Panc1 (cell line): ENCODE measurements around the gene CDK8. TPM values are rescaled to one million over a fixed set of nuclear protein-coding genes. Genes with fewer than 3 reads are reported as not detected.

Source experiments
- ATAC-seq: fragments of 200-7000 bp; cut with Tn5 transposase; 2 replicates; pipeline ENCODE4 v1.9.1; 2020; ENCODE audit warnings: mild to moderate bottlenecking, moderate library complexity
- BruUV-seq: library from RNA; stranded (reverse); fragments of 400-500 nt; replicated peaks from 2 replicates; lab custom pipeline; 2021; lab: Mats Ljungman, UMichigan
- CTCF ChIA-PET: fragments of 300-600 bp; sonication (Branson Sonifier 250); formaldehyde crosslinking; loops from one replicate; lab custom pipeline; 2022; ENCODE audit warnings: antibody characterized with exemption; lab: Charles Lee
- POLR2A ChIA-PET: fragments of 300-600 bp; sonication (Branson Sonifier 250); formaldehyde crosslinking; loops from one replicate; lab custom pipeline; 2022; ENCODE audit warnings: antibody characterized with exemption; lab: Charles Lee
- DNase-seq: peaks from one replicate; pipeline ENCODE4 v3.0.0-alpha.2; 2010; ENCODE audit warnings: low read depth, low spot score
- H3K27ac ChIP-seq: 2 replicates; pipeline ENCODE4 v1.5.1; 2011; ENCODE audit warnings: mild to moderate bottlenecking, low read length, inconsistent platforms
- H3K27me3 ChIP-seq: fragments of 200-500 bp; sonication (Bioruptor generic); 2 replicates; pipeline ENCODE4 v1.6.0; 2014; ENCODE audit warnings: low read length, inconsistent platforms; ENCODE audit not compliant: control insufficient read depth, insufficient read depth
- H3K36me3 ChIP-seq: fragments of 200-500 bp; sonication (Bioruptor generic); 2 replicates; pipeline ENCODE4 v1.5.1; 2014; ENCODE audit warnings: inconsistent platforms, mild to moderate bottlenecking, low read length, moderate library complexity; ENCODE audit not compliant: control insufficient read depth, insufficient read depth
- H3K4me1 ChIP-seq: 2 replicates; pipeline ENCODE4 v1.5.1; 2011; ENCODE audit warnings: inconsistent platforms, mild to moderate bottlenecking, low read length, moderate library complexity; ENCODE audit not compliant: control insufficient read depth, insufficient read depth
- H3K4me3 ChIP-seq, 2 experiments: 2 replicates each; pipeline ENCODE4 v1.5.1; 2011 to 2012; ENCODE audit warnings: low read depth in 2 of 2, low read length in 2 of 2, mild to moderate bottlenecking in 2 of 2, inconsistent platforms in 1 of 2, moderate library complexity in 1 of 2
- H3K9me3 ChIP-seq: fragments of 200-500 bp; sonication (Bioruptor generic); 2 replicates; pipeline ENCODE4 v1.5.1; 2014; ENCODE audit warnings: low read depth, mild to moderate bottlenecking, inconsistent platforms, low read length, moderate library complexity; ENCODE audit not compliant: control insufficient read depth, insufficient read depth
- CTCF ChIP-seq: fragments of 450-650 bp; IDR thresholded peaks from 2 replicates; pipeline ENCODE4 v1.5.1; 2017; ENCODE audit warnings: mild to moderate bottlenecking
- POLR2AphosphoS5 ChIP-seq: IDR thresholded peaks from 2 replicates; pipeline ENCODE4 v1.6.1; 2012; ENCODE audit warnings: mild to moderate bottlenecking, low read depth, low read length, moderate library complexity
- SIN3A ChIP-seq: IDR thresholded peaks from 2 replicates; pipeline ENCODE4 v1.6.1; 2012; ENCODE audit warnings: low read depth, mild to moderate bottlenecking, low read length, moderate library complexity, borderline replicate concordance; ENCODE audit not compliant: insufficient read depth
- TCF7L2 ChIP-seq: IDR thresholded peaks from 2 replicates; pipeline ENCODE4 v1.6.1; 2011; ENCODE audit warnings: mild to moderate bottlenecking, low read depth, low read length, inconsistent platforms
- in situ Hi-C: cut with HindIII; loops from 2 replicates; pipeline ENCODE4 v1.10.0; 2016; ENCODE audit warnings: low sequenced_read_pairs, low pct_unique_long_range_greater_than_20kb
- intact Hi-C: fragments of 100-400 bp; cut with micrococcal nuclease; formaldehyde crosslinking; loops from one replicate; pipeline ENCODE4 v1.10.0; 2022; ENCODE audit not compliant: unreplicated experiment
- total RNA-seq: library from RNA; stranded (reverse); gene quantifications from one replicate; pipeline ENCODE4 v1.2.1, GENCODE V29; 2021; ENCODE audit not compliant: unreplicated experiment
- TF ChIP-seq, protein P1 (sequence below), 2 experiments: IDR thresholded peaks; 2 replicates each; pipeline ENCODE4 v1.6.1; 2011 to 2012; ENCODE audit warnings: low read depth in 2 of 2, control low read depth in 1 of 2, low read length in 1 of 2, mild to moderate bottlenecking in 1 of 2, moderate library complexity in 1 of 2; ENCODE audit not compliant: insufficient read depth in 1 of 2

CDK8 gene
- total RNA-seq, 1 experiment from 2014 or later = 14.9 TPM

GRCh38 chr13:26308836-26309235 is 54.9 kb downstream of the CDK8 start:
- no peak for ATAC-seq
- H3K9me3 ChIP-seq = no peaks in the 10 kb centered on the region
- H3K27ac ChIP-seq = no peak overlapping the region
- DNase-seq = no peak
- intact Hi-C loops = no loop called here
- H3K27me3 ChIP-seq = no peaks in the 10 kb centered on the region
- TF ChIP-seq, protein P1, sequence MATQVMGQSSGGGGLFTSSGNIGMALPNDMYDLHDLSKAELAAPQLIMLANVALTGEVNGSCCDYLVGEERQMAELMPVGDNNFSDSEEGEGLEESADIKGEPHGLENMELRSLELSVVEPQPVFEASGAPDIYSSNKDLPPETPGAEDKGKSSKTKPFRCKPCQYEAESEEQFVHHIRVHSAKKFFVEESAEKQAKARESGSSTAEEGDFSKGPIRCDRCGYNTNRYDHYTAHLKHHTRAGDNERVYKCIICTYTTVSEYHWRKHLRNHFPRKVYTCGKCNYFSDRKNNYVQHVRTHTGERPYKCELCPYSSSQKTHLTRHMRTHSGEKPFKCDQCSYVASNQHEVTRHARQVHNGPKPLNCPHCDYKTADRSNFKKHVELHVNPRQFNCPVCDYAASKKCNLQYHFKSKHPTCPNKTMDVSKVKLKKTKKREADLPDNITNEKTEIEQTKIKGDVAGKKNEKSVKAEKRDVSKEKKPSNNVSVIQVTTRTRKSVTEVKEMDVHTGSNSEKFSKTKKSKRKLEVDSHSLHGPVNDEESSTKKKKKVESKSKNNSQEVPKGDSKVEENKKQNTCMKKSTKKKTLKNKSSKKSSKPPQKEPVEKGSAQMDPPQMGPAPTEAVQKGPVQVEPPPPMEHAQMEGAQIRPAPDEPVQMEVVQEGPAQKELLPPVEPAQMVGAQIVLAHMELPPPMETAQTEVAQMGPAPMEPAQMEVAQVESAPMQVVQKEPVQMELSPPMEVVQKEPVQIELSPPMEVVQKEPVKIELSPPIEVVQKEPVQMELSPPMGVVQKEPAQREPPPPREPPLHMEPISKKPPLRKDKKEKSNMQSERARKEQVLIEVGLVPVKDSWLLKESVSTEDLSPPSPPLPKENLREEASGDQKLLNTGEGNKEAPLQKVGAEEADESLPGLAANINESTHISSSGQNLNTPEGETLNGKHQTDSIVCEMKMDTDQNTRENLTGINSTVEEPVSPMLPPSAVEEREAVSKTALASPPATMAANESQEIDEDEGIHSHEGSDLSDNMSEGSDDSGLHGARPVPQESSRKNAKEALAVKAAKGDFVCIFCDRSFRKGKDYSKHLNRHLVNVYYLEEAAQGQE (IDR thresholded peaks at IDR 0.05; ENCODE audit: insufficient read depth in 1 of 2, low read depth in 2 of 2, low read length in 1 of 2) = no peak
- TF ChIP-seq TCF7L2 = no peak
- TF ChIP-seq POLR2AphosphoS5 = no peak
- TF ChIP-seq CTCF = no peak
- BruUV-seq = no TSS peak
- POLR2A ChIA-PET = no interaction called here
- no peak overlapping the region for H3K4me3 ChIP-seq
- CTCF ChIA-PET = no interaction called here
- H3K36me3 ChIP-seq = no peaks in the 10 kb centered on the region
- no peaks in the 10 kb centered on the region for H3K4me1 ChIP-seq
- in situ Hi-C loops = no loop called here

GRCh38 chr13:26310003-26310402 is 56.1 kb downstream of the CDK8 start:
- intact Hi-C loops (no loop called here), in situ Hi-C loops (no loop called here)
- Histone ChIP-seq H3K36me3 (no peaks in the 10 kb centered on the region), H3K4me3 (no peak overlapping the region), H3K4me1 (no peaks in the 10 kb centered on the region), H3K27me3 (no peaks in the 10 kb centered on the region), H3K27ac (no peak overlapping the region), H3K9me3 (no peaks in the 10 kb centered on the region)
- ATAC-seq = no peak
- TF ChIP-seq, protein P1 (IDR thresholded peaks at IDR 0.05; ENCODE audit: insufficient read depth in 1 of 2, low read depth in 2 of 2, low read length in 1 of 2) = no peak
- TF ChIP-seq TCF7L2 (no peak), SIN3A (no peak), CTCF (no peak)
- DNase-seq = no peak
- BruUV-seq = no TSS peak
- ChIA-PET POLR2A (no interaction called here), CTCF (no interaction called here)
